ENCODE results near the gene FXYD4.

DNA sequence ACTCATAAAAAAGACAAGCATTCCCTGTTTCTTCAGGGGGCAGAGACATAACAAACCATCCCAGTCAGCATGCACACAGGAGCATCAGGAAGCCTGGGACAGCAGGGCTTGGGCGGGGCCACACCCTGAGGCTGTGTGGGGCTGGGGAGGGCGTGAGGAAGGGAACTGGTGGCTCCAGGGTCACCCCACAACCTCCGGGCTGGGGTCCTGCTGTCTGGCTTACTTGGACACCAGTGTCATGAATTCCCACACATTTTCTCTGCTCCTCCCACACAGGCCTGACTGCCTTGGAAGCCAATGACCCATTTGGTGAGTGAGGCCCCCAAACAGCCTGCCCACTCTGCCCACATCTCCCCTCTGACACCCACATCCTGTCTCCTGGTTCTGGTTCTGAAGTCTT lies 2.8 kb downstream of the FXYD4 start:
- TF ChIP-seq, protein P1, sequence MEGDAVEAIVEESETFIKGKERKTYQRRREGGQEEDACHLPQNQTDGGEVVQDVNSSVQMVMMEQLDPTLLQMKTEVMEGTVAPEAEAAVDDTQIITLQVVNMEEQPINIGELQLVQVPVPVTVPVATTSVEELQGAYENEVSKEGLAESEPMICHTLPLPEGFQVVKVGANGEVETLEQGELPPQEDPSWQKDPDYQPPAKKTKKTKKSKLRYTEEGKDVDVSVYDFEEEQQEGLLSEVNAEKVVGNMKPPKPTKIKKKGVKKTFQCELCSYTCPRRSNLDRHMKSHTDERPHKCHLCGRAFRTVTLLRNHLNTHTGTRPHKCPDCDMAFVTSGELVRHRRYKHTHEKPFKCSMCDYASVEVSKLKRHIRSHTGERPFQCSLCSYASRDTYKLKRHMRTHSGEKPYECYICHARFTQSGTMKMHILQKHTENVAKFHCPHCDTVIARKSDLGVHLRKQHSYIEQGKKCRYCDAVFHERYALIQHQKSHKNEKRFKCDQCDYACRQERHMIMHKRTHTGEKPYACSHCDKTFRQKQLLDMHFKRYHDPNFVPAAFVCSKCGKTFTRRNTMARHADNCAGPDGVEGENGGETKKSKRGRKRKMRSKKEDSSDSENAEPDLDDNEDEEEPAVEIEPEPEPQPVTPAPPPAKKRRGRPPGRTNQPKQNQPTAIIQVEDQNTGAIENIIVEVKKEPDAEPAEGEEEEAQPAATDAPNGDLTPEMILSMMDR (IDR thresholded peaks at IDR 0.05): no peak
- TF ChIP-seq POLR2A (IDR thresholded peaks at IDR 0.05): no peak

All from transverse colon (tissue), 3 donors.